Myocyte (in vitro differentiated cells): ENCODE data around the gene IQGAP3. TPM values are rescaled to one million over a fixed set of nuclear protein-coding genes. Genes with fewer than 3 reads are reported as not detected.
A peak's percentile ranks its signal among the peaks of the same experiment; 100 is the strongest.

Experiments used
- DNase-seq: peaks from one replicate; pipeline ENCODE4 v3.0.0-alpha.2; 2012; ENCODE audit warnings: low read depth
- total RNA-seq: library from RNA; depleted of rRNA; stranded (reverse); fragments of >200 nt; gene quantifications from 2 replicates; pipeline ENCODE4 v1.2.3, GENCODE V29; 2014

Gene IQGAP3
- total RNA-seq, 1 donor from 2014 or later, result 0.24 TPM

- DNase-seq, result peak; percentile 18
Measured at GRCh38 chr1:156543066-156543465, 29.3 kb downstream of the IQGAP3 start.

- DNase-seq, result peak; percentile 70
Measured at GRCh38 chr1:156540955-156541354, 31.4 kb downstream of the IQGAP3 start.

- no peak for DNase-seq
Measured at GRCh38 chr1:156539818-156540355, 32.5 kb downstream of the IQGAP3 start.

- no peak for DNase-seq
Measured at GRCh38 chr1:156538711-156539440, 33.5 kb downstream of the IQGAP3 start.

- DNase-seq, result no peak
Measured at GRCh38 chr1:156537027-156537426, 35.3 kb downstream of the IQGAP3 start.

- DNase-seq, result no peak
Measured at GRCh38 chr1:156534424-156535060, 37.8 kb downstream of the IQGAP3 start.

- DNase-seq, result no peak
Measured at GRCh38 chr1:156533568-156534220, 38.7 kb downstream of the IQGAP3 start.

GRCh38 chr1:156532374-156532773 is 40.0 kb downstream of the IQGAP3 start:
- DNase-seq, result peak; percentile 30

- DNase-seq, result no peak
Measured at GRCh38 chr1:156530006-156530405, 42.4 kb downstream of the IQGAP3 start.

- no peak for DNase-seq
Measured at GRCh38 chr1:156528875-156529425, 43.4 kb downstream of the IQGAP3 start.

GRCh38 chr1:156528231-156528630 is 44.1 kb downstream of the IQGAP3 start:
- DNase-seq, result no peak

- DNase-seq, result no peak
Measured at GRCh38 chr1:156527584-156527983, 44.8 kb downstream of the IQGAP3 start.

- no peak for DNase-seq
Measured at GRCh38 chr1:156525856-156526489, 46.4 kb downstream of the IQGAP3 start.

GRCh38 chr1:156525071-156525501 is 47.3 kb downstream of the IQGAP3 start:
- DNase-seq, result no peak

GRCh38 chr1:156524481-156524869 is 47.9 kb downstream of the IQGAP3 start:
- DNase-seq, result no peak

GRCh38 chr1:156523801-156524480 is 48.4 kb downstream of the IQGAP3 start:
- no peak for DNase-seq

GRCh38 chr1:156522443-156522970 is 49.9 kb downstream of the IQGAP3 start:
- DNase-seq, result no peak

GRCh38 chr1:156517748-156518147 is 54.6 kb downstream of the IQGAP3 start:
- DNase-seq, result no peak

- DNase-seq, result no peak
Measured at GRCh38 chr1:156516821-156517220, 55.5 kb downstream of the IQGAP3 start.

- DNase-seq, result no peak
Measured at GRCh38 chr1:156515956-156516355, 56.4 kb downstream of the IQGAP3 start.
